Hepatocyte (in vitro differentiated cells): ENCODE data around the gene FZD2. TPM values are rescaled to one million over a fixed set of nuclear protein-coding genes. Genes with fewer than 3 reads are reported as not detected.

Source experiments
- DNase-seq: peaks from one replicate; pipeline ENCODE4 v3.0.0-alpha.2; 2016; ENCODE audit warnings: low spot score
- H2AFZ ChIP-seq: fragments of 200-600 bp; sonication (generic); 2 replicates; pipeline ENCODE4 v1.6.0; 2016; ENCODE audit warnings: antibody characterized with exemption, mild to moderate bottlenecking
- H3K27ac ChIP-seq: fragments of 200-600 bp; sonication (generic); 2 replicates; pipeline ENCODE4 v1.5.1; 2016; ENCODE audit warnings: mild to moderate bottlenecking
- H3K27me3 ChIP-seq: fragments of 200-600 bp; sonication (generic); 2 replicates; pipeline ENCODE4 v1.6.1; 2016
- H3K36me3 ChIP-seq: fragments of 200-600 bp; sonication (generic); replicated peaks from 2 replicates; pipeline ENCODE4 v1.5.1; 2016; ENCODE audit warnings: low read depth; ENCODE audit not compliant: insufficient read depth
- H3K4me1 ChIP-seq: fragments of 200-600 bp; sonication (generic); 2 replicates; pipeline ENCODE4 v1.5.1; 2016; ENCODE audit warnings: mild to moderate bottlenecking, moderate library complexity; ENCODE audit not compliant: insufficient read depth
- H3K4me2 ChIP-seq: fragments of 200-600 bp; sonication (generic); 2 replicates; pipeline ENCODE4 v1.6.0; 2016
- H3K4me3 ChIP-seq: fragments of 200-600 bp; sonication (generic); 2 replicates; pipeline ENCODE4 v1.5.1; 2016; ENCODE audit warnings: mild to moderate bottlenecking
- H3K79me2 ChIP-seq: fragments of 200-600 bp; sonication (generic); 2 replicates; pipeline ENCODE4 v1.6.0; 2017; ENCODE audit warnings: mild to moderate bottlenecking
- H3K9me2 ChIP-seq: fragments of 200-600 bp; sonication (generic); replicated peaks from 2 replicates; pipeline ENCODE4 v1.6.0; 2017; ENCODE audit warnings: mild to moderate bottlenecking; ENCODE audit not compliant: insufficient read depth
- H3K9me3 ChIP-seq: fragments of 200-600 bp; sonication (generic); 2 replicates; pipeline ENCODE4 v1.5.1; 2016; ENCODE audit warnings: low read depth, mild to moderate bottlenecking
- H4K20me1 ChIP-seq: fragments of 200-600 bp; sonication (generic); 2 replicates; pipeline ENCODE4 v1.6.0; 2016; ENCODE audit warnings: mild to moderate bottlenecking; ENCODE audit not compliant: insufficient read depth, poor library complexity, severe bottlenecking
- CTCF ChIP-seq: fragments of 200-600 bp; sonication (generic); IDR thresholded peaks from 2 replicates; pipeline ENCODE4 v1.5.1; 2016; ENCODE audit warnings: antibody characterized with exemption, mild to moderate bottlenecking; ENCODE audit not compliant: poor library complexity
- EZH2 ChIP-seq: fragments of 200-600 bp; sonication (generic); IDR thresholded peaks from 2 replicates; pipeline ENCODE4 v1.6.1; 2016; ENCODE audit warnings: antibody characterized with exemption, mild to moderate bottlenecking, borderline replicate concordance
- EZH2phosphoT487 ChIP-seq: fragments of 200-600 bp; sonication (generic); IDR thresholded peaks from one replicate; pipeline ENCODE4 v1.6.1; 2018; ENCODE audit warnings: antibody characterized with exemption, mild to moderate bottlenecking, low read depth, moderate library complexity; ENCODE audit not compliant: unreplicated experiment, severe bottlenecking
- WGBS: methylation state at CpG from one replicate; pipeline ENCODE4 v1.1.6; 2016; ENCODE audit warnings: low lambda C conversion rate; ENCODE audit errors: missing lambda C conversion rate; 5-methylcytosine and 5-hydroxymethylcytosine counted together
- polyA plus RNA-seq: library from polyadenylated mRNA; unstranded; fragments of >200 nt; fragmentation: Nextera tagmentation; extraction: Ambion mirVana; gene quantifications from 2 replicates; pipeline ENCODE4 v1.2.1, GENCODE V29; 2016
- total RNA-seq: library from RNA; depleted of rRNA; stranded (reverse); fragments of >200 nt; gene quantifications from 2 replicates; pipeline ENCODE4 v1.2.3, GENCODE V29; 2014

The FZD2 gene
- total and polyA plus RNA-seq, 2 experiments from 2014 or later: 19.9 to 35.5 TPM

- Histone ChIP-seq H3K9me3 (no peaks in the 10 kb centered on the region), H4K20me1 (no peaks in the 10 kb centered on the region), H3K4me3 (no peak overlapping the region), H3K79me2 (no peaks in the 10 kb centered on the region), H3K27me3 (no peaks in the 10 kb centered on the region), H3K27ac (no peak overlapping the region), H3K36me3 (no peaks in the 10 kb centered on the region), H2AFZ (peak overlapping the region; percentile 33), H3K9me2 (no peaks in the 10 kb centered on the region), H3K4me1 (peaks cover 57% of the 10 kb centered on the region), H3K4me2 (peak overlapping the region; percentile 35)
- DNase-seq: no peak
- 29% methylated on average over 12 of the region's 15 CpGs for WGBS
- TF ChIP-seq EZH2phosphoT487: no peak
Observed at GRCh38 chr17:44539673-44540072, 17.6 kb upstream of the FZD2 start.

- no peak for DNase-seq
- Histone ChIP-seq H4K20me1 (no peaks in the 10 kb centered on the region), H3K27ac (no peak overlapping the region), H3K36me3 (no peaks in the 10 kb centered on the region), H3K4me2 (no peak overlapping the region), H3K27me3 (no peaks in the 10 kb centered on the region), H3K9me3 (no peaks in the 10 kb centered on the region), H3K4me1 (peaks cover 62% of the 10 kb centered on the region), H3K79me2 (no peaks in the 10 kb centered on the region), H3K9me2 (no peaks in the 10 kb centered on the region), H2AFZ (no peak overlapping the region), H3K4me3 (no peak overlapping the region)
- 92% methylated on average over 11 of the region's 11 CpGs for WGBS
- TF ChIP-seq EZH2 (no peak), EZH2phosphoT487 (no peak), CTCF (no peak)
Observed at GRCh38 chr17:44540246-44541084, 16.8 kb upstream of the FZD2 start.

GRCh38 chr17:44541884-44542581, 15.3 kb upstream of the FZD2 start:
- Histone ChIP-seq H3K4me1 (peaks cover 51% of the 10 kb centered on the region), H2AFZ (no peak overlapping the region), H4K20me1 (no peaks in the 10 kb centered on the region), H3K9me2 (no peaks in the 10 kb centered on the region), H3K4me2 (peak overlapping the region; percentile 55), H3K79me2 (no peaks in the 10 kb centered on the region), H3K4me3 (no peak overlapping the region), H3K27ac (peak overlapping the region; percentile 91), H3K36me3 (no peaks in the 10 kb centered on the region), H3K9me3 (no peaks in the 10 kb centered on the region), H3K27me3 (no peaks in the 10 kb centered on the region)
- TF ChIP-seq EZH2 (no peak), EZH2phosphoT487 (no peak), CTCF (no peak)
- no peak for DNase-seq
- WGBS: 52% methylated on average over 8 of the region's 8 CpGs
